BJ (cell line): ENCODE results near the gene CTNNA2. TPM values are rescaled to one million over a fixed set of nuclear protein-coding genes. Genes with fewer than 3 reads are reported as not detected.

ENCODE experiments used
- CTCF ChIA-PET: fragments of 350-600 bp; formaldehyde crosslinking; extraction: SDS; loops from one replicate; lab custom pipeline; 2021; ENCODE audit warnings: antibody characterized with exemption, inconsistent platforms; lab: Yijun Ruan, JAX
- POLR2A ChIA-PET: fragments of 300-600 bp; sonication (Branson Sonifier 250); formaldehyde crosslinking; extraction: SDS; loops from one replicate; lab custom pipeline; 2021; ENCODE audit warnings: antibody characterized with exemption; lab: Charles Lee
- DNase-seq: peaks from one replicate; pipeline ENCODE4 v3.0.0-alpha.2; 2011; ENCODE audit warnings: low read depth
- H3K27me3 ChIP-seq: 2 replicates; pipeline ENCODE4 v1.6.0; 2011; ENCODE audit warnings: low read length; ENCODE audit not compliant: control insufficient read depth, insufficient read depth
- H3K36me3 ChIP-seq: 2 replicates; pipeline ENCODE4 v1.5.1; 2011; ENCODE audit warnings: low read length; ENCODE audit not compliant: control insufficient read depth, insufficient read depth
- H3K4me3 ChIP-seq: 2 replicates; pipeline ENCODE4 v1.5.1; 2011; ENCODE audit warnings: low read depth, mild to moderate bottlenecking, control low read depth, low read length
- polyA plus RNA-seq: library from polyadenylated mRNA; depleted of rRNA; stranded (reverse); fragments of >200 nt; gene quantifications from 2 replicates; pipeline ENCODE4 v1.2.3, GENCODE V29; 2011
- TF ChIP-seq, protein P1 (sequence below): IDR thresholded peaks from 2 replicates; pipeline ENCODE4 v1.5.1; 2011; ENCODE audit warnings: low read depth, mild to moderate bottlenecking, control low read depth, inconsistent platforms, low read length, moderate library complexity; ENCODE audit not compliant: insufficient read depth

The CTNNA2 gene
- polyA plus RNA-seq, 1 experiment = not detected

DNA sequence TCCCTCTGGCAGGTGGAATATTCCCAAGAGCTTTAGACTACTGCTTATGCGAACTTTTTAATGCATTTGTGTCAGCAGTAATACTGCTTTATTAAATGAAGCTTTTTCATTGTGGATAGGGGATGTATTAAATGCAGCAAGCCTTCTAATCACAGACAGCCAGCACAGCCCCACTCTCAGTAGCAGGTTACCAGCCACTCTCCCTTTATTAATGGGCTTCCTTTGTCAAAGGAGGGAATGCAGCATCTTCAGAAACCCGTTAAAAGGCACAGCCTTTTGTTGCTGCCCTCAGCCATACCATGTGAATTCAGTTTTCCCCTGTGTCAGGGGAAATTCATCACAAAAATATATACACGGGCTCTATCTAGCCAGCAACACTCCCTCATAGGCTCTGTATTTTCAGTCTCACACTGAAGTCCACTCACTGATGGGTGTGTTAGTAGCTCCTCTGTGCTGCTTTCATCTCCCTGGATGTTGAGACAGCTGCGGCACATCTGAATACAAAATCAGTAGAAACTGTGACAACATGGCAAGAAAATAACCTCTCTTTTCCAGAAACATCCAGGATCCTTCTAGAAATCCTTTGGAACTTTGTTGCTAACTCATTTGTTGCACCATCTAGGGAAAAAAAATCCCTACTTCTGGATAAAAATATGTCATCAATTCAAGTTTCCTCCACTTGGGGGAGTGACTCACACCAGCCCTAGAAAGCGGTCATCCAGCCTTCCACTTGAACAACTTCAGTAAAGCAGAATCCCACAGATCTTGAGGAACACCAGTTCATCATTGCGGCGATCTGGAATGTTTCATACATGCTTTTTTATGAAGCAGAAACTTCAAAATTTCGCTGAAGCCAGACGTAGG, 743.3 kb downstream of the CTNNA2 start:
- Histone ChIP-seq H3K36me3 (no peaks in the 10 kb centered on the region), H3K27me3 (no peaks in the 10 kb centered on the region; the same call in 1 of the 2 replicates), H3K4me3 (no peak overlapping the region)
- CTCF ChIA-PET = interaction anchor here (0.6 to 2.4 kb wide), 9 partner anchors 9 to 795 kb away, joined by 3 to 10 read pairs (median 3); no protein-coding TSS in a partner anchor
- TF ChIP-seq, protein P1, sequence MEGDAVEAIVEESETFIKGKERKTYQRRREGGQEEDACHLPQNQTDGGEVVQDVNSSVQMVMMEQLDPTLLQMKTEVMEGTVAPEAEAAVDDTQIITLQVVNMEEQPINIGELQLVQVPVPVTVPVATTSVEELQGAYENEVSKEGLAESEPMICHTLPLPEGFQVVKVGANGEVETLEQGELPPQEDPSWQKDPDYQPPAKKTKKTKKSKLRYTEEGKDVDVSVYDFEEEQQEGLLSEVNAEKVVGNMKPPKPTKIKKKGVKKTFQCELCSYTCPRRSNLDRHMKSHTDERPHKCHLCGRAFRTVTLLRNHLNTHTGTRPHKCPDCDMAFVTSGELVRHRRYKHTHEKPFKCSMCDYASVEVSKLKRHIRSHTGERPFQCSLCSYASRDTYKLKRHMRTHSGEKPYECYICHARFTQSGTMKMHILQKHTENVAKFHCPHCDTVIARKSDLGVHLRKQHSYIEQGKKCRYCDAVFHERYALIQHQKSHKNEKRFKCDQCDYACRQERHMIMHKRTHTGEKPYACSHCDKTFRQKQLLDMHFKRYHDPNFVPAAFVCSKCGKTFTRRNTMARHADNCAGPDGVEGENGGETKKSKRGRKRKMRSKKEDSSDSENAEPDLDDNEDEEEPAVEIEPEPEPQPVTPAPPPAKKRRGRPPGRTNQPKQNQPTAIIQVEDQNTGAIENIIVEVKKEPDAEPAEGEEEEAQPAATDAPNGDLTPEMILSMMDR = peak; percentile 50
- DNase-seq = no peak
- POLR2A ChIA-PET = no interaction called here

DNA sequence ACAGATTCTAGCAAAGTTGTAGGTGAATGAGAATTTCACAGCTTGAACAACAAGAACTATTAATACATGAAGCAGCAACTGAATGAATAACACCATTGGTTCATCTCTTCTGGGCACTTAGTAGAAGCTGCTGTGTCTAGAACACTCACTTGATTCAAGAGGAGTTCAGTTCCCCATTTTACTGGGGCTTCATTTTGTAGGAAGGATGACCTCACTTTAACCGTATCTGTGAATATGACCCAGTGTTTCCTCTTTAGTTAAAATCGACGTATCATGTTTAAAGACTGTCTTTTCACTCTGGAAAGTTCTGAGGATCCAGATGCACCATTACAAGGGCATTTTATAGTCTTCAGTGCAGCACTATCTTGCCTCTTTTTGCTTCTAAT, 743.9 kb downstream of the CTNNA2 start:
- CTCF ChIA-PET = interaction anchor here (0.6 to 2.4 kb wide), 5 partner anchors 10 to 336 kb away, joined by 3 to 10 read pairs (median 3); no protein-coding TSS in a partner anchor
- H3K27me3 ChIP-seq = no peaks in the 10 kb centered on the region; the same call in 1 of the 2 replicates
- TF ChIP-seq, protein P1 = no peak
- H3K4me3 ChIP-seq = no peak overlapping the region
- DNase-seq = no peak
- POLR2A ChIA-PET = no interaction called here
- no peaks in the 10 kb centered on the region for H3K36me3 ChIP-seq

DNA sequence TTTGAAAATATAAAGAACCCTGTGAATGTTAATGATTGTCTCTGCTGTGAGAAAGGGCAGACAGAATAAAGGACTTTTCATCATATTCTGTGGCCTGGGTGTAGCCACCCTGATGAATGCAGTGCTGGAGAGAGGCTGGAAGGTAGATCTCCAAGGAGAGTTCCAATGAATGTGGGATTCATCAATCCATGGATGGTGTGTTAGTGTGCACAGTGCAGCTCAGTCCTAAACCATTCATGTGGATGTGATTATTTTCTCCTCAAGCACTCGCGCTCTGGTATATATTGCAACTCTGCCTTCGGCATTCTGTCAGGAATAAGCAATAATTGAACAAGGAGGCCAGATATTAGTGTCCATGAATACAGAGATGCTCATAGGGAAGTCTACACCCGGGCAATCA, 744.6 kb downstream of the CTNNA2 start:
- no peak for DNase-seq
- no peaks in the 10 kb centered on the region; the same call in 1 of the 2 replicates for H3K27me3 ChIP-seq
- no peaks in the 10 kb centered on the region for H3K36me3 ChIP-seq
- TF ChIP-seq, protein P1 = no peak
- CTCF ChIA-PET = interaction anchor here (0.6 to 1.3 kb wide), 3 partner anchors 9 to 185 kb away, joined by 3 to 4 read pairs (median 3); no protein-coding TSS in a partner anchor
- POLR2A ChIA-PET = no interaction called here
- H3K4me3 ChIP-seq = no peak overlapping the region

DNA sequence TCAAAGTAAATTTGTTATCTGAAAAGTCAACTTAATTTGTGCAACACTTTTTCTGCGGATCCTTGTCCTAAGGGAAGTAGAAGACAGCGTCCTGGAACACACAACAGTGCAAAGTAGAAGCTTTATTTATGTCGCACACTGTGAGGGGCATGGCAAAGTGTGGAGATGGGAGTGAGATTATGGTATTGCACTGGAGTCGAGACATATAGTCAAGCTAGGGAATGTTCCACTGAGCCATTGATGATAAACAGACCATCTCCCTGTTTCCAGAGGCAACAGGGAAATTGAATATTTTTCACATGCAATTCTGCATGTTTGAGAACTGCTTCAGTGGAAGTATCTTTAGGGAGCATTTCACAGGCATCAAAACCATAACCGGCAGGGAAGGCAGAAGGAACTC, 745.5 kb downstream of the CTNNA2 start:
- ChIA-PET CTCF (interaction anchor here (1.2 kb wide), 1 partner anchor 20 kb away, joined by 4 read pairs; no protein-coding TSS in a partner anchor), POLR2A (no interaction called here)
- Histone ChIP-seq H3K36me3 (no peaks in the 10 kb centered on the region), H3K27me3 (no peaks in the 10 kb centered on the region; the same call in 1 of the 2 replicates), H3K4me3 (no peak overlapping the region)
- no peak for DNase-seq
- TF ChIP-seq, protein P1 = no peak

DNA sequence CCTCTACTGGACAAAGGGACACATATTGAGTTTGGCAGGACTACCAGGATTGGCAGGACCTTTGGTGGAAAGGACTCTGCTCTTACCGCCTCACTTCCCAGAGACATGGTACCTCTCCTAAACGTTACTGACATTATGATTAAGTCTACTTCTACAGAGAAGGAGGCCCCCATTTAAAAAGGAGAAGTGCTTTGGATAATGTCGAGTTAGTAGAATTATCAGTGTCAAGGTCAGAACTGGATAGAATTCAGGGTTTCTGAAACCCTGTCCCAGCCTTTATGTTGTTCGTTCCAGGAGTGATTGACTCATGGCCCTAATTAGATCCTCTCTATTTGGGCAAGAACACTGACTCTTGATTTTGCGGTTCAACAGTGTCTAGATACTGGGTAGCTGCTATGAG, 745.9 kb downstream of the CTNNA2 start:
- Histone ChIP-seq H3K27me3 (no peaks in the 10 kb centered on the region; the same call in 1 of the 2 replicates), H3K4me3 (no peak overlapping the region), H3K36me3 (no peaks in the 10 kb centered on the region)
- ChIA-PET CTCF (interaction anchor here (1.2 kb wide), 1 partner anchor 20 kb away, joined by 4 read pairs; no protein-coding TSS in a partner anchor), POLR2A (no interaction called here)
- DNase-seq = no peak
- TF ChIP-seq, protein P1 = no peak
